Effector CD8-positive, alpha-beta T cell (primary cell): Measurements from ENCODE around the gene SMURF1.
"Not testable (repeated sequence)": the region's sequence is repeated elsewhere in the genome, so short reads cannot be mapped to it uniquely, and the experiment has no call there.

Experiments used
- DNase-seq: peaks from one replicate; lab custom pipeline; 2025; lab: John Stamatoyannopoulos, UW

Gene SMURF1

DNA sequence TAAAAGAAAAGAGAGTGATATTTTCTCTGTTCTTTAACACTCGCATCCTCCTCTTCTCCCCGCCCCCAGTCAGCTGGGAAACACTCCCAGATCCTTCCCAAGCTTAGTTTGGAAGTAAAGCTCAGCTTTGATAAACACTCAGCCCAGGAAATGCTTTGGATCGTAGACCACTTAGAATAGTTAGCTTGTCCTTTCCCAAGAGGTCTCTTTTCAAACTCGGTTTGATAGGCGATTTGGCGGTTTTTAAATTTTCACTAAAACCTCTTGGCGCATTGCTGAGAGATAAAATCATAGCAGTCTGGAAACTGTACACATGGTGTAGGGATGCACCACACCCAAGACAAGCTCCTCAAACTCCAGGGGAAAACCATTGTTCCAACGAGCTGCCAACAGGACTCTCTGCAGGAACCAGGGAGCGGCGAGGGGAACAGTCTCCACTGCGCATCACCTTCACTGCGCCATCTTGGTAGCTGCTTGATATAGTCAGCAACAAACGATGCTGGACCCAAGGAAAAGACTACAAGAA, 22.3 kb downstream of the SMURF1 start:
- no peak for DNase-seq

- DNase-seq: no peak
Observed at GRCh38 chr7:99120916-99121315, 23.0 kb downstream of the SMURF1 start.

- no peak for DNase-seq
Observed at GRCh38 chr7:99120501-99120900, 23.4 kb downstream of the SMURF1 start.

DNA sequence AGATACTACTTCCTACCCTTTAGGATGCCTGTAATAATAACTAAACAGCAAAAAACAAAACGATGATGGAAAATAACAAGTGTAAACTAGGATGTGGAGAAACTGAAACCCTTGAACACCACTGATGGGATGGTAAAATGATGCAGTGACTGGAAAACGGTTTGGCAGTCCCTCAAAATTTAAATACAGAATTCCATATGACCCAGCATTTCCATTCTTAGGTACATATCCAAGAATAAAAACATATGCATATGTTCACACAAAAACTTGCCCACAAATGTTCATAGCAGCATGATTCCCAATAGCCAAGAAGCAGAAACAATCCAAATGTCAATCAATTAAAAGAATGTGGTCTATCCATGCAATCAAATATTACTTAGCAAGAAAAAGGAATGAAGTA, 25.8 kb downstream of the SMURF1 start:
- DNase-seq: no peak

DNA sequence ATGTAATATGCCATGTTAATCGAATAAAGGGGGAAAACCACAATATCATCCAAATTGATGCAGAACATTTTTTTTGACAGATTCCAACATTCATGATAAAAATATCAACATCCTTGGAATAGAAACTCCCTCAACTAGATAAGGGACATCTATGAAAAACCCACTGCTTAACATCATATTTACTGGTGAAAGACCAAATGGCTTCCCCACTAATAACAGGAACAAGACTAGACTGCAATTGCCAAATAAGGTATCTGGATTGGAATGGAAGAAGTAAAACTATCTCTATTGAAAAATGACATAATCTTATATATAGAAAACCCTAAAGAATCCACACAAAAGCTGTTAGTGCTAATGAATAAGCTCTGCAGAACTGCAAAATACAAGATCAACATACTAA, 27.8 kb downstream of the SMURF1 start:
- no peak for DNase-seq

DNA sequence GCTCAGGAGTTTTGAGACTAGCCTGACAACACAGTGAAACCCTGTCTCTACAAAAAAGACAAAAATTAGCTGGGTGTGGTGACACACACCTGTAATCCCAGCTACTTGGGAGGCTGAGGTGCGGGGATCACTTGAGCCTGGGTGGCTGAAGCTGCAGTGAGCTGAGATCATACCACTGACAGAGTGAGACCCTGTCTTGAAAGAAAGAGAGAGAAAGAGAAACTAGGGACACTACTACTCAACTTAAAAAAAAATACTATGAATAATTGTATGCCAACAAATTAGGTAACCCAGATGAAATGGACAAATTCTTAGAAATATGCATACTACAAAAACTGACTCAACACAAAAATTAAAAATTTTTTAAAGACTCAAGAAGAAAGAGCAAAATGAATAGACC, 28.5 kb downstream of the SMURF1 start:
- DNase-seq: no peak

- no peak for DNase-seq
Observed at GRCh38 chr7:99112979-99113378, 30.9 kb downstream of the SMURF1 start.

GRCh38 chr7:99112097-99112496, 31.8 kb downstream of the SMURF1 start:
- no peak for DNase-seq

DNA sequence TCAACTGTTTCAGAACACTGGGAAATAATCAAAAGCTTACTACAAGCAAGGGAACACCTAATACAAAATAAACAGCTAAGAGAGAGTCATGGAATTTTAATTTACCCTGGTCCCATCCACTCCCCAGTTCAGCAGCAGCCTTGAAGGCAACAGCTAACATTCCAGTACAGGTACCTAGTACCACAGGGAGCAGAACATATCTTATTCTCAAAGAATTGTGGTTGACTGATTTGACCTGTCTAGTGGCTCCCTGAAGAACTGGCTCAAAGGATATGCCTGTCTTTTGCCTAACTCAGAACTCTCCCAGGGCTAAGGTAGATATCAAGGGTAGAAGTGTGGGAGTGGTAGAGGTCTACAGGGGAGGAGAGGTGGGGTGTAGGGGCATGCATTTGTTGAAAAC, 32.3 kb downstream of the SMURF1 start:
- DNase-seq: no peak

DNA sequence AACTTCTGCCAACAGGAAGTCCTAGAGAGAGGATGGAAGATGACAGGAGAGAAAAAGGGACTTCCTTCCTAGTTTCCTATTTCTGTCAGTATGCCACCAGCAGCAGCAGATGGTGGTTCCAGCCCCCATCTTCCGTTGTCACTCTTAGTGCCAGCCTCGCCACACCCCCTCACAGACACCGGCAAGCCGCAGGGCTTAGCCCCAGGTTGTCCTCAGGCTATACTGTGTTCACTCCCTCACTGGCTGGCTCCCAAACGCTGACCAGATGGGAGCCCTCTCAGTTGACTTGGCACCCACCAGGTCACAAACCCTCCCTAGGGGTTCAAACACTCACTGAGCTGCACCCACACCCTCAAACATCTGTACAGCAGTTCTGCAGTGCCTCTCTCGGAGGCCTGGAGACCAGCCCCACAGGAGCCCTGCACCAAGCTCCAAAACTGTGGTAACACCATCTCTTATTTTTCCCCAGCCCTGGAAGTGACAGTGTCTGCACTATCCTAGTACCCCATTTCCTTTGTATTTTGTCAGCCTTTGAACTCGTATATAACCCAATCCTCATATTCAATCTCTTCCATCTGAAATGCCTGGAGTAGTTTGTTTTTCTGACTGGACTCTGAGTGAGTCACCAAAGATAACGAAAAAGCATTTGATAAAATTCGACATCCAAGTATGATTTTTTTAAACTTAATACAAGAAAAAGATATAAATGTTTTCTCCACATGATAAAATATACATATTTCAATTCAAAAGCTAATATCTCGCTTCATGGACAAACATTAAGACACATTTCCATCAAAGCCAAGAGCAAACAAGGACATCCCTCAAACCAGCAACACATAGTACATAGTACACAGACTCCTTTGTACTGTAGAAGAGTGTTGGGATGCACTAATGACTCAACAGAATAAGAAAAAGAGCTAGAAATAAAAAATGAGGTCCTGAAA, 34.5 kb downstream of the SMURF1 start:
- no peak for DNase-seq

- no peak for DNase-seq
Observed at GRCh38 chr7:99108613-99109012, 35.3 kb downstream of the SMURF1 start.

- no peak for DNase-seq
Observed at GRCh38 chr7:99106821-99107241, 37.1 kb downstream of the SMURF1 start.

- DNase-seq: no peak
Observed at GRCh38 chr7:99106411-99106810, 37.5 kb downstream of the SMURF1 start.

DNA sequence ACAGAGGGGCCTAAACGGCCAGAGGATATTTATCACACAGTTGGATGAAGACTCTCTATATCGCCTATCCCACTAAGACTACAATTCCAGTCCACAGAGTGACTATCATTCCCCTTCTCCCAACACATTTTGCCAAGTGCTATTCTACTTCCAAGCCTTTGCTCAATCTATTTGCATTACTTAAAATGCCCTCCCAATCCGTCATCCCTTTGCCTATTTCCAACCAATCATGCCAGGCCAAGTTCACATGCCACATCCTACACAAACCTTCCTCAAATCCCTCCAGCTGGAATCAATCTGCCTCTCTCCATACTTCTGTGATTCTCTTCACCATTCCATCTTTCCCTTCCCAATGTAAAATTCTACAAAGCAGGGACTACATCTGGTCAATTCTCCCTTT, 38.2 kb downstream of the SMURF1 start:
- no peak for DNase-seq

DNA sequence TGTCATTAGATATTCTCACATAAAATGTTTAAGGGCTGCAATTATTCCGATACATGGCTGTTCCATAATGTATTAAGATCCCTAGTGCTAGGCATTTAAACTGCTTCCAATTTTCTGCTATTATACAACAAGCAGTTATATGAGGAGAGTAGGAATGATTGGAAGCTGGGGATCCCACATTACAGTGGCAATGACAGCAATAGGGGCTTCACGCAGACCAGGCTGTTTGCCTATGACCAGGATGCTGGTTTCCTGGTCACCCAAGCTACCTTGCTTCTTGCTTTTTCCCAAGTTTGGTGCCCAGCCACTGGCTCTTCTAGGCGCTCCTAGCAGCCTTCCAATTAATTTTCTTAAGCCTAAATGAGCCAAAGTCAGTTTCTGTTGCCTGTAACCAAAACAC, 39.3 kb downstream of the SMURF1 start:
- no peak for DNase-seq

- not testable (repeated sequence) for DNase-seq
Observed at GRCh38 chr7:99103836-99104235, 40.1 kb downstream of the SMURF1 start.

DNA sequence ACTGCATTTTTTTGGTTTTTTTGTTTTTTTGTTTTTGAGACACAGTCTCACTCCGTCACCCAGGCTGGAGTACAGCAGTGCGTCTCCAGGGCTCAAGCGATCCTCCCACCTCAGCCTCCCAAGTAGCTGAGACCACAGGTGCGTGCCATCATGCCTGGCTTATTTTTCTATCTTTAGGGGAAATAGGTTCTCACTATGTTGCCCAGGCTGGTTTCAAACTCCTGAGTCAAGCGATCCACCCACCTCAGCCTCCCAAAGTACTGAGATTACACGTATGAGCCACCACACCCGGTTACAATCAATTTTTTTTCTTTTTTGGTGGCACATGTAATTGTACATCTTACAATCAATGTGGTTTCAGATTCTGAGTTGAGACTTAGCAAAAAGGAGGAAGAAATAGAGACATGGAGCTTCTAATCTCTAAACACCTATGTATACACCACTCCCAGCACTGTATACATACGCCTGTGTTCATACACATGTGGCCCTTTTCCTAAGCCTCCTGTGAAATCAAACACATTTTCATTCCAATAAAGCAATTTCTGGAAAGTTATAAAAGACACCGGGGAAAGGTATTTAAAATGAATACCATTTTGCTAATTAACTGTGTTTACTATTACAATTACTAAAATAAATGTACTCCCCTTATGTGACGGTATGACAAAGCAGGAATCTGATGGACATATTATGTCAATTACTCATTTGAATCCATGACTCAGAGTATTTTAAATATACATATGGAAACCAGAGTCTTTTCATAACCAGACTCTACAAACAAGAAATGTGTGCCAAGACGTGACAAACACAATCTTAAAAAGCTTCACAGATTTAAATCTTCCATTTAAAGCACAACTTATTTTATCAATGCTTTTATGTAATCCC, 40.9 kb downstream of the SMURF1 start:
- no peak for DNase-seq

- DNase-seq: no peak
Observed at GRCh38 chr7:99102361-99102760, 41.5 kb downstream of the SMURF1 start.

- DNase-seq: not testable (repeated sequence)
Observed at GRCh38 chr7:99101516-99101915, 42.4 kb downstream of the SMURF1 start.

DNA sequence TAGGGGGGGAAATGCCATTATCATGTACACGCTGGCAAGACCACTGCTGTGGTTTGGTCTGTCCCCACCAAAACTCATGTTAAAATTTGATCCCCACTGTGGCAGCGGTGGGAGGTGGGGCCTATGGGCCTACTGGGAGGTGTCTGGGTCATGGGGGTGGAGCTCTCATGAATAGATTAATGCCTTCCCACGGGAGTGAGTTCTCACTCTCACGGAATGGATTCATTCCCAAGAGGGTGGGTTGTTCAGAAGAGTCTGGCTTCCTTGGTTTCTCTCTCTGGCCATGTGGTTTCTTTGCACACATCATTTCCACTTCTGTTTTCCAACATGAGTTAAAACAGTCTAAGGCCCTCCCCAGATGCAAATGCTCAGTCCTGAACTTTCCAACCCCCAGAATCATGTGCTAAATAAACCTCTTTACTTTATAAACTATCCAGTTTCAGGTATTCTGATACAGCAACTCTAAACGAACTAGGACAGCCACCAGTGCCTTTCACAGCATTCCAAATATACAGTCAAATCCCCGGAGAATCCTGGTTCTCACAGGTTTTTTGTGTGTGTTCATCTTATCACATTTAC, 44.3 kb downstream of the SMURF1 start:
- no peak for DNase-seq

DNA sequence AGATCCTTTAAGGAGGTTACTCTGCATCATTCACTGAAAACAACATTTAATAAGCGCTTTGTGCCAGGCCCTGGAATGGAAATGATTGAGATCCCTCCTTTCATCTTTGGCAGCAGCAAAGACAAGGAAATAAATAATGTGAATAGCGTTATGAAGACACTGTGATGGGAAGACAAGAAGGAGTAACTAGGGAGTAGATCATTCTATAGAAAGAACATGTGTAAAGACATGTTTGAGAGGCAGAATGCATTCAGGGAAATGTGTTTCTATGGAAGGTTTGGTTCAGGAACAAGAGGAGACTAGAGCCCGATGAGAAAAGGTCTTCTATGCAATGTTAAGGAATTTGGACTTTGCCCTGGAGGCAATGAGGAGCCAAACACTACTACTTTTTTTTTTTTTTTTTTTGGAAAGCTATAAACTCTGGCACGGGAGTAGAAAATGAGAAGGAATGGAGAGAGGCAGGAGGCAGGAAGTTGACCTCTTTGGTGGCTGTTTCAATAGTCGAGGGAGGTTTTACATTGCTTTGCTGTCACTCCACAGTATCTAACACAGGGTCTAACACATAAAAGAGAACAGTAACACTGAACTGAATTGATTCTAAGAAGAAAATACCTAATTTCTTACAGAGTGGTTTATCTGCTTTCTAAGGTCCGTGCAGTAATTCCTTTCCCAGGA, 44.9 kb downstream of the SMURF1 start:
- DNase-seq: no peak
